HK-2 (cell line): ENCODE measurements around the gene SAMHD1.
A peak's percentile ranks its signal among the peaks of the same experiment; 100 is the strongest.
"Not testable (repeated sequence)": the region's sequence is repeated elsewhere in the genome, so short reads cannot be mapped to it uniquely, and the experiment has no call there.

ENCODE experiments used
- DNase-seq: peaks from one replicate; pipeline ENCODE4 v3.0.0-alpha.2; 2018; ENCODE audit not compliant: unreplicated experiment

SAMHD1 gene

GRCh38 chr20:36951198-36951978, at the start of gene SAMHD1:
SAMHD1 (minus strand) TSS chr20:36951708; CDS start chr20:36951643, 65 bp downstream.
- DNase-seq, result peak; percentile 99

GRCh38 chr20:37000171-37000570, 48.7 kb upstream of the SAMHD1 start:
- not testable (repeated sequence) for DNase-seq

GRCh38 chr20:36998652-36999051, 47.1 kb upstream of the SAMHD1 start:
- no peak for DNase-seq

GRCh38 chr20:36997121-36997520, 45.6 kb upstream of the SAMHD1 start:
- no peak for DNase-seq

- DNase-seq, result not testable (repeated sequence)
Observed at GRCh38 chr20:36994221-36994620, 42.7 kb upstream of the SAMHD1 start.

- DNase-seq, result no peak
Observed at GRCh38 chr20:36992802-36993334, 41.4 kb upstream of the SAMHD1 start.

GRCh38 chr20:36991703-36992102, 40.2 kb upstream of the SAMHD1 start:
- DNase-seq, result no peak

- no peak for DNase-seq
Observed at GRCh38 chr20:36989797-36990196, 38.3 kb upstream of the SAMHD1 start.

- DNase-seq, result no peak
Observed at GRCh38 chr20:36988494-36988966, 37.0 kb upstream of the SAMHD1 start.

GRCh38 chr20:36984257-36984638, 32.7 kb upstream of the SAMHD1 start:
- no peak for DNase-seq

GRCh38 chr20:36975099-36975818, 23.8 kb upstream of the SAMHD1 start:
- DNase-seq, result no peak

GRCh38 chr20:36974660-36975059, 23.2 kb upstream of the SAMHD1 start:
- no peak for DNase-seq

- DNase-seq, result no peak
Observed at GRCh38 chr20:36971103-36971502, 19.6 kb upstream of the SAMHD1 start.

GRCh38 chr20:36969478-36970186, 18.1 kb upstream of the SAMHD1 start:
- DNase-seq, result no peak

GRCh38 chr20:36969051-36969450, 17.5 kb upstream of the SAMHD1 start:
- no peak for DNase-seq

GRCh38 chr20:36967636-36968035, 16.1 kb upstream of the SAMHD1 start:
- no peak for DNase-seq

GRCh38 chr20:36966965-36967364, 15.5 kb upstream of the SAMHD1 start:
- DNase-seq, result not testable (repeated sequence)

- DNase-seq, result not testable (repeated sequence)
Observed at GRCh38 chr20:36962354-36962941, 10.9 kb upstream of the SAMHD1 start.

GRCh38 chr20:36959242-36959641, 7.7 kb upstream of the SAMHD1 start:
- no peak for DNase-seq

GRCh38 chr20:36957875-36958667, 6.6 kb upstream of the SAMHD1 start:
- DNase-seq, result no peak

- DNase-seq, result no peak
Observed at GRCh38 chr20:36956674-36957073, 5.2 kb upstream of the SAMHD1 start.
